Fibroblast of skin of right biceps (primary cell): ENCODE results near the gene C1orf232.

Experiments
- DNase-seq: peaks from one replicate; pipeline ENCODE4 v3.0.0-alpha.2; 2013

Gene C1orf232

GRCh38 chr1:26177182-26177684 lies 8.5 kb upstream of the C1orf232 start, which contains the start of gene CNKSR1:
TSS of gene CNKSR1 (plus strand) at chr1:26177491. CDS start at chr1:26177548, 57 bp downstream.
- no peak for DNase-seq

- DNase-seq, result no peak
These were observed 6.6 kb upstream of the C1orf232 start for GRCh38 chr1:26175346-26175745.

- no peak for DNase-seq
These were observed 2.6 kb upstream of the C1orf232 start, which contains the start of gene ZNF593OS for GRCh38 chr1:26171084-26172072. TSS of gene ZNF593OS (minus strand) at chr1:26171832. CDS start at chr1:26171661, 171 bp downstream.

GRCh38 chr1:26170472-26170821 lies 1.7 kb upstream of the C1orf232 start:
- no peak for DNase-seq

GRCh38 chr1:26169669-26170471 lies 1.1 kb upstream of the C1orf232 start, which contains the start of gene ZNF593:
TSS of gene ZNF593 (plus strand) at chr1:26169908. CDS start at chr1:26169984, 76 bp downstream.
- DNase-seq, result peak; percentile 88

- no peak for DNase-seq
These were observed 413 bp upstream of the C1orf232 start for GRCh38 chr1:26169198-26169554.

GRCh38 chr1:26166719-26167281 lies 2.0 kb downstream of the C1orf232 start:
- DNase-seq, result no peak

GRCh38 chr1:26164861-26165842 lies 3.6 kb downstream of the C1orf232 start:
- DNase-seq, result no peak

- peak; percentile 36 for DNase-seq
These were observed 4.5 kb downstream of the C1orf232 start for GRCh38 chr1:26164036-26164860.

- no peak for DNase-seq
These were observed 5.1 kb downstream of the C1orf232 start for GRCh38 chr1:26163684-26164035.

- DNase-seq, result no peak
These were observed 6.5 kb downstream of the C1orf232 start for GRCh38 chr1:26162220-26162709.

- peak; percentile 57 for DNase-seq
These were observed 7.1 kb downstream of the C1orf232 start for GRCh38 chr1:26161415-26162219.

GRCh38 chr1:26160527-26161414 lies 8.0 kb downstream of the C1orf232 start:
- DNase-seq, result no peak

- DNase-seq, result no peak
These were observed 9.1 kb downstream of the C1orf232 start for GRCh38 chr1:26159743-26160039.

GRCh38 chr1:26158908-26159742 lies 9.6 kb downstream of the C1orf232 start, which contains the start of gene FAM110D:
TSS of gene FAM110D (plus strand) at chr1:26159079. CDS start at chr1:26161292, 2,213 bp downstream.
- no peak for DNase-seq

- no peak for DNase-seq
These were observed 10.4 kb downstream of the C1orf232 start for GRCh38 chr1:26158271-26158907.
